ENCODE results near the gene ZC3HAV1L. TPM values are rescaled to one million over a fixed set of nuclear protein-coding genes. Genes with fewer than 3 reads are reported as not detected.
"Not testable (repeated sequence)": the region's sequence is repeated elsewhere in the genome, so short reads cannot be mapped to it uniquely, and the experiment has no call there.

ZC3HAV1L gene
- total RNA-seq, 1 donor from 2014 or later = 3.1 TPM

DNA sequence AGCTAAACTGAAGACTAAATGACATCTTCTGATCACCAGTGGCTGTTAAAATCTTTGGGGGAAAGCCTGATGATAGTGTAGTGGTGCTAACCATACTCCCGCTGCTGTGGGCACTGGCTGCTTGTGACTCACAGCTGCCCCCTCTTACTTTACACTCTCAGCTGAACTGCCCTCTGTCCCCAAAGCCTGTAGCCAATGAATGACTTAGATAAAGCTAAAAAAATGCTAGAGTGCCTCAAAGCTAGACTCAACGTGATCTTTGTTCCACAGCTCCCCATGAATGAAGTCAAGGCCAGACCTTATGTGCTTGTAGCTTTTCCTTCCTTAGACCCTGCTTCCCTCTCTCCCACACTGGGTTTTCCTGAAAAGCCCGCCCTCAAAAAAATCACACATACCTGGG is 6.5 kb downstream of the ZC3HAV1L start:
- ATAC-seq (no peak), DNase-seq (no peak)
- intact Hi-C loops (cut with micrococcal nuclease) = no loop called here

DNA sequence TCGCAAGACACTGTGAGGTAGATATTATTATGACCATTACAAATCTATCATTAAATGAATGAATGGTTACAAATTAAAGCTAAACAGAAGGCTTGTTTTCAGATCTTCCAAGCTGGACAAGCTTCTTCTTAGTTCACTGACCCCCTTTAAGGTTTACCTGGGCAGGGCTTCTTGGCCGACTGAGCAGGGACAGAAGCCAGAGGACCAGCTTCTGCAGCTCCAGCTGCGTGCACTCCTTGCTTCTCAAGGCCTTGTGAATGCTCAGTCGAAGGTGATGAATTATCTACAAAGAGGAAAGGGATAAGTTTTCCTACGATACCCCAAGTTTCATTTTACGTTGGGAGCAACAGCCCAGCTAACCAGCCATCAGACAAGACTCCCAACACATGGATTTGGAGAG is 9.3 kb downstream of the ZC3HAV1L start:
- no peak for DNase-seq
- no peak for ATAC-seq
- intact Hi-C loops (cut with micrococcal nuclease) = no loop called here

DNA sequence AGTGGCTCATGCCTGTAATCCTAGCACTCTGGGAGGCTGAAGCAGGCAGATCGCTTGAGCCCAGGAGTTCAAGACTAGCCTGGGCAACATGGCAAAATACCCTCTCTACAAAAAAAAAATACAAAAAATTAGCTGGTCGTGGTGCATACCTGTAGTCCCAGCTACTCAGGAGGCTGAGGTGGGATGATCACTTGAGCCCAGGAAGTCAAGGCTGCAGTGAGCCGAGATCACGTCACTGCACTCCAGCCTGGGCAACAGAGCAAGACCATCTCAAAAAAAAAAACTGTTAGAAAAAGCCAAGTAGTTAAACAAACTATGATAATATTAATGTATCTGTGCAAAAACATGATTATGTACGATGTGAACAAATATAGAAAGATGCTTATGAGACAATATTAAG is 10.0 kb downstream of the ZC3HAV1L start:
- ATAC-seq; intact Hi-C loops (cut with micrococcal nuclease): not testable (repeated sequence)

DNA sequence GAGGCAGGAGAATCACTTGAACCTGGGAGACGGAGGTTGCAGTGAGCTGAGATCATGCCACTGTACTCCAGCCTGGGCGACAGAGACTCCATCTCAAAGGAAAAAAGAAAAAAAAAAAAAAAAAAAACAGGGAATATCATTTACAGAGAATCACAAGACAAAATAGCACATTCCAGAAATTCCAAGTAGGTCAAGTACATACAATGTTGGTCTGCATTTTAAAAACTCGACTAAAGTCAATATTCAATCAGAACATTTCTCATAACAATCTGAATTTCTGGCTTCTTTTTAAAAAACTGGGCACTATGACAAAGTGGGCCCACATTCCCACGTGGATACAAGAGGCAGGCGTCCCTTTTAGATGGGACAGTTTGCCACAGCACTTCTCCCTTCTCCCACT is 12.8 kb downstream of the ZC3HAV1L start:
- intact Hi-C loops (cut with micrococcal nuclease) = no loop called here
- DNase-seq (no peak), ATAC-seq (no peak)

More for the DNA sequence above, 10.0 kb downstream of the ZC3HAV1L start:
- DNase-seq = not testable (repeated sequence)

DNA sequence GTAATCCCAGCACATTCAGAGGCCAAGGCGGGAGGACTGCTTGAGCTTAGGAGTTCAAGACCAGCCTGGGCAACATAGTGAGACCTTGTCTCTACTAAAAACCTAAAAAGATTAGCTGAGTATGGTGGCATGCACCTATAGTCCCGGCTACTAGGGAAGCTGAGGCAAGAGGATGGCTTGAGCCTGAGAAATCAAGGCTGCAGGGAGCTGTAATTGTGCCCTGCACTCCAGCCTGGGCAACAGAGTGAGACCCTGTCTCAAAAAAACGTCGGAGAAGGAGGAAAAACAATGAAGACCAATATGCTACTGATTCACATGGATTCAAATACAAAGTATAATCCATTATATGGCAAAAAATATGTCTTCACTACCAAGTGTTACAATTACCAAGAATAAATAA is 13.6 kb downstream of the ZC3HAV1L start:
- ATAC-seq (no peak), DNase-seq (no peak)
- intact Hi-C loops (cut with micrococcal nuclease) = no loop called here

DNA sequence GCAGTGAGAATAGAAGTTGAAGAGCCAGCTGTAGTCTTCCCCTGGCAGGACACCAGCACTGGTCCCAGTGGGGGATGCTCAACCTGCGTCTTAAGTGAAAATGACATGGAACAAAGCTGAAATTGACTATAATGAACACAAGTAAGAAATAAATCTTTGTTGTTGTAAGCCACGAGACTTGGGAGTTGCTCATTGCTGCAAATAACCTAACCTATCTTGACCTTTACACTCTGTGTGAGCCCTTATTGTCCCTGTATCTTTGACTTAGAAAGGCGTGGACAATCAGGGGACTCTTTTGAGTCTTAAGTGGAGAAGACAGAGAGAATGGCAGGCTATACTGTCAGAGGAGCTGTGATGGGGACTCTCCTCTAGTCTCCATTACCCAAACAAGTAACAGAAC is 16.9 kb downstream of the ZC3HAV1L start:
- intact Hi-C loops (cut with micrococcal nuclease) = no loop called here
- no peak for ATAC-seq
- no peak for DNase-seq

DNA sequence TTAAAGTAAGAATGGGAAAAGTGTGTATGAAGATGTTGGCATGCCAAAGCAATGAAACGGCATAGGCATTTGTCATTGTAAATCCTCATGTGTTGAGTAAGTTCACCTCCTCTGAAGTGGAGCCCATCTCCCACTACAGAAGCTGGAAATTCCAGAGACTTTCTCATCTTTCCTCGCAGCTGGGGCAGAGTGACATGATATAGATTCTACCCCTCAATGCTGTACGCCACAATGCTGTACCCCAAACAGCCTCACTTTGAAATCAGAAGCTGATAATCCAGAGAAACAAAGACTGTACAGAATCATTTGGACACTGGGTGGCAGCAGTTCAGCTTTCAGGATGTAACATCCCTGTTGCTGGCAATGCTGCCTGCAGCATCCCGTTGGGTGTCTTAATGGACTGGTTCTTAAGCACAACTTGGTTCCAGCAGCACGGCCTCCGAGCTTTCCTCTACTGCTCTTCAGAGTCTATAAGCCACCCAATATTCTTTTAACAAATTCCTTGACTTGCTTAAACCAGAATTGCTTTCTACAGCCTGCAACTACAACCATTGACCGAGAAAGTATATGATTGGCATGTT is 18.8 kb downstream of the ZC3HAV1L start:
- intact Hi-C loops (cut with micrococcal nuclease) = loop anchor here (2.0 kb wide), 1 partner anchor 58 kb away; no protein-coding TSS in a partner anchor
- DNase-seq = peak; percentile 59
- peak; percentile 78 for ATAC-seq

DNA sequence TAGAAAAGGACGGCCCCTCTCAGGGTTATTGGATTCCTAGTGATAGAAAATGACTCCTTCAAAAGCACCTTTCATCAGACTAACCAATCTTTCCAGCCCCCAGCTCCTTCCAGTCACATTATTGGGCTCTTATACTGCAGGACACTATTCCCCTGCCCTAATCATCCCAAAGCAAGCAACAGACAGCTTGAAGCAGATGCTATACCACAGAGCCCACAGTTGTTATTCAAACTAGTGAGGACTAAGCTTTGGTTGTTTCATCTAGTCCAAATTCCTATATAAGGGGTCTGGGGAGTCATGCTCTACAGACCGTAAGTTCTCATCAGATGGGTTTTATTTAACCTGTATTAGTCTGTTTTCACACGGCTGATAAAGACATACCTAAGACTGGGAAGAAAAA is 24.5 kb downstream of the ZC3HAV1L start:
- intact Hi-C loops (cut with micrococcal nuclease) = no loop called here
- DNase-seq (no peak), ATAC-seq (no peak)

DNA sequence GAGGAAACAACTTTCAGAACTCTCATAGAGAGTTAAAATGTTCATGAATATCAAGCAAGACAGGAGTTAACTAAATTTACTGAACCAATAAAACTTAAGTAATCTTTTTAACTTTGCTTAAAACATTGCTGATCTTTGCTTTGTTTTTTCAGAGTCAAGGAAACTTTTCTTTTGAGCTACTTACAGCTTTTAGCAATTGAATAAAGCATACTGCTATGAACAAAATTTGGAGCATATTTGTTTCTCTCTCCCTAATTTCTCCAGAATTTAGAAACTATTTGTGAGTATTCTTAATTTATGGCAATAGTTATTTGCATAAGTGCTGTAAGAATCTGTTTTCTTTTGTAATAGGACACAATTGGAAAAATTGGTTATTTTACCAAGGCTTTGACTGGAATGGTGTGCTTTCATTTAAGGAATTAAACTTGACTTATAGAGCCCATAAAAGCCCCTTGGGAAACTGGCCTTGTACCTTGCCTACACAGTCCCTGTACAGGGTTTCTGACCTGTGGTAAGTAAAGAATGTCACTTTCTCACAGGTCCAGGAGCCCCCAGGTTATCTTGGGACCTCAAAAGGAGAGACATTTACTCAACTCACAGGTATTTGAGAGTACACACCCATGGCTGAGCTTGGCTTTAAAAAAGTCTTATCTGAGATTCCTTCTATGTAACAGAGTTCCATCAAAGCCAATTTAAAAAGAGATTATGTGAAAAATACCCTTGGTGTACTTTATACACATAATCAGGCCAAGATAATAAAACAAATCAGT is 31.3 kb downstream of the ZC3HAV1L start:
- ATAC-seq (no peak), DNase-seq (no peak)
- intact Hi-C loops (cut with micrococcal nuclease) = no loop called here

DNA sequence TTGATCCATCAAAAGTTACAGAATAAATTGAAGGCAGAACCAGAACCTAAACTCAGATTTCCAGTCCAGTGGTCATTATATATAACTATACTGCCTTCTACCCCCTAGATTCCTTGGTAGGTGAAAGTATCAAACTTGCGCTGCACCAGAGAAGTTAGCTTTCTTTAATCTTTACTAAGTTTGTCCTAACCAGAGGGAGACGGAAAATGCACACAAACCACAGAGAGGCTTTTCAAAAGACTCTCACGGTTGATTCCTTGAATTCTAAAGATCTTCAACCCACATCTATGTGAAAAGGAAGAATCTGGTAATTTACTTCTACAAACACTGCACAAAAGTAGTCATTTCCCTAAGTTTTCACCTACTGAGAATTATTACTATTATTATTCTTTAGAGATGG is 36.4 kb downstream of the ZC3HAV1L start:
- ATAC-seq (no peak), DNase-seq (no peak)
- intact Hi-C loops (cut with micrococcal nuclease) = no loop called here

DNA sequence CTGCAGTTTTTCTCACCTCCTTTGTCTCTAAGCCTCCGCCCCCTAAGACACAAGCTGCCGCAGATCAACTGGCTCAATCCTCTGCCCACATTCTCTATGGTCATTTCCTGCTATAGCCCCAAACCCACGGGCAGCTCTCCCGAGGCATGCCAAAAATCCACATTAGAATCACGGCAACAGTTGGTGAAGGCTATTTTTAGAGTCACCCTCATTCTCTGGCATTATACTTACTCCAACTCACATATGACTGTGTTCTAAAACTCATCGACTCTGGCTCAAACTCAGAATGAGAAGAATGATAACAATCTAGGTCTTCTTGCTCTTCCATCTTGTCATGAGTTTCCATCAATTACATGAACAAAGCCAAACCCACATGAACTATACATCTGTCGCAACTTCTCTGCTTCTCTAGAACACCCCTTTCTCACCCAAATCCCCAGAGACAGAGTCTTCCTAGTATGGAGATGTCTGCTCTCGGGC is 43.8 kb downstream of the ZC3HAV1L start:
- peak; percentile 47 for ATAC-seq
- intact Hi-C loops (cut with micrococcal nuclease) = no loop called here
- no peak for DNase-seq

DNA sequence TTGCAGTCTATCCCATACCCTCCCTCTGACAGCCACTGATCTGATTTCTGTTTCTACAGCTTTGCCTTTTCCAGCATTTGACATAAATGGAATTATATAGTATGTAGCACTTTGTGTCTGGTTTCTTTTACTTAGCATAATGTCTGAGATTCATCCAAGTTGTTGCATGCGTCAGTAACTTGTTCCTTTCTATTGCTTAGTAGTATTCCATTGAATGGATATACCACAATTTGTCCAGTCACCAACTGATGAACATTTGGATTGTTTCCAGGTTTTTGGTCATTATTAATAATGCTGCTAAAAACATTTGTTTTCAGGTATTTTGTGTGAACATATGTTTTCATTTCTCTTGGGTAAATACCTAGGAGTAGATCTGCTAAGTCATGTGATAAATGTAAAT is 48.2 kb downstream of the ZC3HAV1L start:
- DNase-seq (no peak), ATAC-seq (no peak)
- intact Hi-C loops (cut with micrococcal nuclease) = no loop called here

DNA sequence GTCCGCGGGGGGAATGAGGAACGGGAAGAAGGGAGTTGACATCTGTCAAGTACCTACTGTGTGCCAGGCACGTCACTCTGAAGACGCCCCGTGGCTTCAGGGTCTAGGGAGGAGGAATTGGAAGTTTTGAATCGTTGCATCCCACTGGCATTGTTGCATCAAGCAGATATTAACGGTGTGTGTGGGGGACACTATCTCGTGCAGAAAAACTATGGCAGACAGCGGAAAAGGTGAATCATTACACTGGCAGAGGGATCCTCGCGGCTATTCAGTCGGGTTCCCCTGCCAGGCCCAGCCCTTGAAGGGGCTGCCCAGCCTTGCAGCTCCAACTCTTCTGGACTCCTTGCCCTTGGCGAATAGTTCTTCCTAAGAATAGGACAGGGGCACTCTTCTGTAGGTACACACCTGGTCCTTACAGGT is 53.6 kb downstream of the ZC3HAV1L start:
- intact Hi-C loops (cut with micrococcal nuclease) = no loop called here
- no peak for ATAC-seq

DNA sequence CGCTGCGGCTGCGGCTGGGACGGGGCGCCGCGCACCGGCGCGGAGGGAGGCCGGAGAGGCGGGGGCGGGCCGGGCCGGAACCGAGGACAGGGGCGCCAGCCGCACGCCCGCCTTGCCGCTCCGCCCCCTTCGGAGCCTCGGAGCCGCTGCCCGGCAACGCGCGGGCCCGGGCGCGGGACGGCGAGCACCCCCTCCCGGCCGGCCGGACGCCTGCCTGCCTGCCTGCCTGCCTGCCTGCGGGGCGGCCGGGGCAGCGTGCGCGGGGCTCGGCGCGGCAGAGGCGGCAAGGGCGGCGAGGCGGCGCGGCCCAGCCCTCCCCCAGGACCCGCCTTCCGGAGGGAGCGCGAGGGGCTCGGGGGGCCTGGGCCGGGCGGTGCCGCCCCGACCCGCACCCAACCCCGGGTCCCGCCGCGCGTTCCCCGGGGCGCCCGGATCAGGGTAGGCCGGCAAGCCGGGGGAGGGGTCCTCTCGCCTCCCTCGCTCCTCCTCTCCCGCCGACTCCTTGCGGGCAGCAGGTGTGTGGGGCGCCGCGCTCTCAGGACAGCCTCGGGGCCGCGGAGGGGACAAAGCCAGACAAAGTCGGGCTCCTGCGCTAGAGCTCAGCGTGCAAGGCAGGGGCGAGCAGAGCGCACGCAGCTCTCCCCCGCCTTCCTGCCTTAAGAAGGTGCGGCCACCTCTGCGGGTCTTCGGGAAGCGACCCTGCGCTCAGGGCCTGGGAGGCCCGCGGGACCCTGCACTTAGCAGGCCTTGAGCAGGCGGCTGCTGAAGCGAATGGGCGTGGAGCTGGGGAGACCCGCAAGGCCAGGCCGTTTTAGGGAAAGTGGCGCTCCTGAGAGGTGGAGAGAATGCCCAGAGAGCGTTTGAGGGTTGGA is 54.3 kb downstream of the ZC3HAV1L start, which contains the start of gene KIAA1549:
KIAA1549 (minus strand) TSS at position 58 of the 872 bp plus-strand sequence. CDS start 120 bp downstream, outside the sequence.
- ATAC-seq (peak; percentile 96), DNase-seq (peak; percentile 82)
- intact Hi-C loops (cut with micrococcal nuclease) = no loop called here

More for the DNA sequence above, 53.6 kb downstream of the ZC3HAV1L start:
- DNase-seq = no peak

DNA sequence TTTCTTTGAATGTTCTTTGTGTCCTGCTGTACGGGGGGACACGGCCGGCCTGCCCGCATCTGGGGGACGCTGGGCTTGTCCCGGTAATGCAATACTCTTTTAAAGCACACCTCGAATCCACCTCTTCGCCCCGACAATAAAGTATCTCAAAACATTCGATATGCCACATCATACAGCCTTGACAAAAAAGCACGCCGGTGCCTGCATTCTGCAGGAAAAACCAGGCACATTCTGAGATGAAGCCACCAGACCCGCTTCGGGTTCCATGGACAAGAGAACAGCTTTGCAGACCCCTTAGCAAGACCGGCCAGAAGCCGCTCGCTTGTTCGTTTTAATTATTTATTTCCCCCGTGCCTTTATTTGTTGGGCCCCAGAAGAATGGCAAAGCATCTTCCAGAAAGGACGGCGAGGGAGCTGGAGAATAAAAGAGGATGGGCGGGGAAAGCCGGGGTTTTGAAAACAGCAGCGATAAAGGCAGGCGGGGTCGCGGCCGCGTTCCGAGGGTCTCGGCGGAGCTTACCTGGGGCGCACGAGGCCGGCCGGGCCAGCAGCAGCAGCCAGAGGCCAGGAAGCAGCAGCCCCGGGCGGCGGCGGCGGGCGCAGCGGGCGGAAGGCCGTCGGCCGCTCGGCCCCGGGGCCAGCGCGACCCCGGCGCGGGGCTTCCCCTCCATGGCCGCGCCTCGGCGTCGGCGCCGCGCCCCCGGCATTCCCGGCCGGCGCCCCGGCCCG is 55.1 kb downstream of the ZC3HAV1L start:
- no peak for DNase-seq
- ATAC-seq = no peak
- intact Hi-C loops (cut with micrococcal nuclease) = no loop called here

DNA sequence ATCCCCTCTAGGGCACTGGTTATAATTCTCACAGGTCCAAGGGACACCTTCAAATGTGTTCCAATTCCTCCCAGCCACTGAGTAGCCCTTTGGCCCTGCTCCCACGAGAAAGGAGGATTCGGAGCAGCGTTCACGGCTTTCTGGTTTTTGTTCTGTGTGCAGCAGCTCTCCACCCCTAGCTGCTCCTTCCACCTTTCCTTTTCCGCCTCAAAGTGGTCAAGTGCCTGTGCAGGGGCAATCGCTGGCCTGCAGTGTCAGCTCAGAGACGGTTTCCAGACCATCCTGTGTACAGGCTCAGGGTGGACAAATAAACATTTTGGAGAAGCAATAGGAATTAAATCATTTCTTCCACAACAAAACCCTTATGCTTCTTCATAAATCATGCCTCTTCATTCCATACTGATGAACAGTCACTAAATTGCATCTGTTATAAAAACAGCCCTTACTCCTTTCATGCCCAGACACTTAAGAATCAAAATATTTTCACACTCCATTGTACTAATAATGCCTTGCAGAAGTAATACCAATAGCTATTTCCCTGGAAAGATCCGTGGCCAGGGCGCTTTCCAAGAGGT is 55.8 kb downstream of the ZC3HAV1L start:
- no peak for DNase-seq
- intact Hi-C loops (cut with micrococcal nuclease) = no loop called here
- ATAC-seq = no peak

DNA sequence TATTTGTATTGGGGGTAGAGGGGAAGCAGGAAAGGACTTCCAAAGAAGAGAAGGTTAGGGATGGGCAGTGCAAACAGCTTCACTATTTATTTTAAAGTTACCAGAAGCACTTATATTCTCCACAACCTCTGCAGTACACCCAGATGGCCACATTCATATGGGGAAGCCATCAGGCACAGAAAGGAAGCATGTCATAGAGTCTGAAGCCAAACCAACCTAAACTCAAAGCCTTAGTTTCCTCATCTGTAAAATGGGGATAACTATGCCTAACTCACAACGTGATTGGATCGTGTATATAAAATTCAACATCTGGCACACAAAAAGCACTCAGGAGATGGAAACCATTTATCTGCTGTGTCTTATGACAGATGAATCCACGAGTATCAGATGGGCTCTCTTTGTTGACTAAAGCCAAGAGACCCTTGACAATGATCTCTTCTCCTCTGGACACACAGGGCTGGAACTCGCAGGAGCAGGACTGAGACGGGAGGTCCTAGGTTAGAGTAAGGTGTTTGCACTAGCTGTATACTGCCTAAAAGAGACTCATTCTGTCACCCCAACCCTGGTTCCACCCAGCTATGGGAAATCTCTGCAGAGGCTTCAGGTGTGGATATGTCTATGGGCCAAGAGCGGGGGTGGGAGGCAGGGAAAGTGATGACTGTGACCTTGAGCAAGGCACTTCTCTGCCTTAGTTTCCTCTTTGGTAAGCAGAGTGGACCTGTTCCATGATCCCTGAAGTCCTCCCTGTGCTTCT is 56.4 kb downstream of the ZC3HAV1L start:
- DNase-seq = no peak
- intact Hi-C loops (cut with micrococcal nuclease) = no loop called here
- ATAC-seq = no peak

DNA sequence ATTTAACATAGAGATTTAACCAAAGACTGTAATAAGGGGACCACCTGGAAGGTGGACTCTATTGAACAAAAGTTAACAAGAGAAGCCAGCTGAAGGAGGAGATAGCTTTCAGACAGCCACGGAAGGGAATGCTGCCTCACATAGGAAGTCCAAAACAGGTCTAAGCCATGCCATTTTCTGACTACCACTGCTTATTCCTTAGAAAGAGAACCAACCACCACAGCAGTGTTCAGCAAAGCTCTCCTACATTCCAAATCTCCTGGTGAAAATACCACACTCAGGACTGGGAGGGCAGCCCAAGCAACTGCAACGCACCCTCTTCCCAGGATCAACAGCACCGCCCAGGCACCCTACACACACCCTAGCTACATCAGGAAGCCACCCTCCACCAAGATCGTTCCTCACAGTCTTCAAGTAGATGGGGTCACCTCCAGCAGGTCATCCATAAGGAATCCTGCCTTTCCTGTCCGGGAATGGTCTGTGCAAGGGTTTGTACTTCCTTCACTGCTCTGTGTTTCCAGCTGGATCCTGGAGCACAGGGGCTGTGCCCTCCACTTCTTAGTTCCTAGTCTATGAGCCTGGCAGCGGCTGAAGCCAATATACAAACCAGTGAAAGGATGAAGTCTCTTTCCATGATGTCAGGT is 57.2 kb downstream of the ZC3HAV1L start:
- DNase-seq (no peak), ATAC-seq (no peak)
- intact Hi-C loops (cut with micrococcal nuclease) = no loop called here
